HG02943 (cell line): ENCODE measurements around the gene DCUN1D1.
A peak's percentile ranks its signal among the peaks of the same experiment; 100 is the strongest.

Experiments used
- ATAC-seq: cut with Tn5 transposase; IDR thresholded peaks from one replicate; pipeline ENCODE4 v1.9.1; 2021; ENCODE audit warnings: mild to moderate bottlenecking, low read depth, moderate library complexity; ENCODE audit not compliant: unreplicated experiment

The DCUN1D1 gene

GRCh38 chr3:182973047-182973446 is 7.3 kb downstream of the DCUN1D1 start:
- ATAC-seq = no peak

DNA sequence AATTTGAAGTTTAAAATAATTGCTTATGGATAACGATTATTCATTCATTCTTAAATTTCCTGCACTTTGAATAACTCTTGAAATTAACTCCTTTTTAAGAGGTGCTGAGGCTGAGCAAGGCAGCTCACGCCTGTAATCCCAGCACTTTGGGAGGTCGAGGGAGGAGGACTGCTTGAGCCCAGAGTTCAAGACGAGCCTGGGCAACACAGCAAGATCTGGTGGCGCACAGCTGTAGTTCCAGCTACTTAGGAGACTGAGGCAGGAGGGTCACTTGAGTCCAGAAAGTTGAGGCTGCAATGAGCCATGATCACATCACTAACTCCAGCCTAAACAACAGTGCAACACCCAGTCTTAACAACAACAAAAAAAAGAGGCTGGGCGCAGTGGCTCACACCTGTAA is 8.0 kb downstream of the DCUN1D1 start:
- ATAC-seq = no peak

DNA sequence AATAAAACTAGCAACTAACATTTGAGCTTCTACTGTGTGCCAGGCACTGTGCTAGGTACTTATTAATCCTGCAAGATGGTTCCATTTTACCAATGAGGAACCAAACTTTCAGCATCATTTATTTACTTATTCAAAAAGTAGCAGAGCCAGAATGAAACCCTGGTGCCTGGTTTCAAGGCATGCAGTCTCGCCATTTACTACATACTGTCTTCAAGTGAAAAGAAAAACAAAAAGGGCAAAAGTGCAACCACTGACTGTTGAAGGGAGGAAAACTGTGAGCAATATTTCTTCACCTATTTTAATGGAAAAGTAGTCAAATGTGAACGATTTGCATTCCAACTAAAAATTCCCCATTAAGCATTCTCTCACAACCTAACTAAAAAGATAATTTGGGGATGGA is 8.7 kb downstream of the DCUN1D1 start:
- no peak for ATAC-seq

GRCh38 chr3:182970811-182971418 is 9.4 kb downstream of the DCUN1D1 start:
- no peak for ATAC-seq

DNA sequence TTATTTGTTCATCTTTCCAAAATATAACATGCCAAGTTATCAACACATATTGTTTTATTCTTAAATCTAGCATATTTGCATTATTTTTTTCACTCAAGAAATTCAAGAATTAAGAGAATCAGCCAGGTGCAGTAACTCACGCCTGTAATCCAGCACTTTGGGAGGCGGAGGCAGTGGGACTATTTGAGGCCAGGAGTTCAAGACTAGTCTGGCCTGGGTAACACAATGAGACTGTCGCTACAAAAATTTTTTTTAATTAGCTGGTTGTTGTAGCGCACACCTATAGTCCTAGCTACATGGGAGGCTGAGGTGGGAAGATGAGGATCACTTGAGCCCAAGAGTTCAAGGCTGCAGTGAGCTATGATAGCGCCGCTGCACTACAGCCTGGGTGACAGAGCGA is 10.5 kb downstream of the DCUN1D1 start:
- ATAC-seq = no peak

DNA sequence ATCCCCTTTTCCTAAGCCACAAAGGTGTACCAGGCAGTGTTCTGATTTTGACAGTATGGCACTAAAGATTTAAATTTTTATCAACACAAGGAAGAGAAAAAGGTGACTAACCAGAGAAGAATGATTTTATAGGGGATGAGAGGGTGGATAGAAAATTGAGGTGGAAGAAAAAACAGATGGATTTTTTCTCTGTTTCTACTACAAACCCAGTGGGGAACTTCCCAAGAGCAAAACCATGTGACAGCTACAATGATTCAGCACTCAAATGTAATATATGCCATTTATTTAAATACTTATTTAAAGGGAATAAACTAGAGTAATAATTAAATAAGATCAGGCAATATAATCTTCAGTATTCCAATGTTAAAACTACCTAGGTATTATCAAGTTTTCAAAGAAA is 11.1 kb downstream of the DCUN1D1 start:
- no peak for ATAC-seq

DNA sequence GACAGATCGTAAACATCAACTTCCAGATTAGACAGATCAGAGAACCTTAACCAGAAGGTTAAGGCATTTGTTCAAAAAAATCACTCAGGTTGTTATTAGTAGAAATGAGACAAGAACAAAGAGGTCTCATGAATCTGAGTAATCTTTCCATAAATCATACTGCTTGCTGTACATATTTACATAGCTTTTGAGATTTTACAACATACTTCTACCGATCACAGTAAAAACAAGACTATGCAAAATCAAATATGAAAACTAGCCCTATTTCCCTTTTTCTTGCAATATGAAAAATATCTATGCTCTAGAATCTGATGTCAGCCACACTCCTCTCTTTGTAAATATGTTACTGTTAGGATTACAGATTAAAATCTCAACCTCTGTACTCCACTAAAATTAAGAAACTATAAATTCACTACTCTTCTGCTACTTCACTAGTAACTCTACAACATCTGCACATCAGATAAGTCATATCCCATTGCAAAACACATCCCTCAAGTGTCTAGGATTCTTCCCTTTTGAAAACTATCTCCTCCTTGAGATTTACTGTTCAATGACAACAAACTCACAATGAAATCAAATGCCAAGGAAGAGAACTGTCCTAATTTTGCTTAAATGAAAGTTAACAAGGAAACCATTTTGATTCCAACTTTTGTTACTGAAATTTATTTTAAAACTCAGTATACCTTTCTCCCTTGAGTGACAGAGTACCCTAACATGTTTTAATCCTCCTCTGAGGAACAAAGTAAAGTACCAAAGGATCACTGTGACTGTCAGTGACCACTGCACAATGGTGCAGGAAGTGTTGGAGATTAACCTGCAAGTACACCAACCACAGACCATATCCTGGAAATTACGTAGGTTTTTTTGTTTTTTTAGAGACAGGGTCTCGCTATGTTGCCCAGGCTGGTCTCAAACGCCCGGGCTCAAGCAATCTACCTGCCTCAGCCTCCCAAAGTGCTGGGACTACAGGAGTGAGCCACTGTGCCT is 12.8 kb downstream of the DCUN1D1 start:
- no peak for ATAC-seq

- ATAC-seq = no peak
Observed at GRCh38 chr3:182965861-182966366, 14.4 kb downstream of the DCUN1D1 start.

DNA sequence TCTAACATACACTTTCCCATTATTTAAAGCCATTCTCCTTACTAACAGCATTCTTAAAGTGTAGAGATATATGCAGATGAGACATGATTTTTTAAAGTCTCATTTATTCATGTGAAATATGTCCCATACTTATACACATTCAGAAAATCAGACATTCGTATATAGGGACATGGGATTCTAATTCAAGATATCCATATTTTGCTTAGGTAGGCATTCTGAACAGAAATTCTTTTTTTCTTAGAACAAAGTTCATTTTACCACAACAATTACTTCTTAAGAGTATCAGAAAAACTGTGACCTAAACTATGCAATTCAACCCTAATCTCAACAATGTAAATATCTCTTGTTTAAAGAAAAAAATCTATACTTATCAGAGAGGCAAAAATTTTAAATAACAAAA is 16.2 kb downstream of the DCUN1D1 start:
- no peak for ATAC-seq

GRCh38 chr3:182962166-182962565 is 18.2 kb downstream of the DCUN1D1 start:
- ATAC-seq = no peak

- no peak for ATAC-seq
Observed at GRCh38 chr3:182959474-182960350, 20.6 kb downstream of the DCUN1D1 start.

- ATAC-seq = no peak
Observed at GRCh38 chr3:182957676-182958266, 22.6 kb downstream of the DCUN1D1 start.

GRCh38 chr3:182957226-182957625 is 23.1 kb downstream of the DCUN1D1 start:
- ATAC-seq = no peak

GRCh38 chr3:182954553-182955235 is 25.6 kb downstream of the DCUN1D1 start:
- ATAC-seq = peak; percentile 90

DNA sequence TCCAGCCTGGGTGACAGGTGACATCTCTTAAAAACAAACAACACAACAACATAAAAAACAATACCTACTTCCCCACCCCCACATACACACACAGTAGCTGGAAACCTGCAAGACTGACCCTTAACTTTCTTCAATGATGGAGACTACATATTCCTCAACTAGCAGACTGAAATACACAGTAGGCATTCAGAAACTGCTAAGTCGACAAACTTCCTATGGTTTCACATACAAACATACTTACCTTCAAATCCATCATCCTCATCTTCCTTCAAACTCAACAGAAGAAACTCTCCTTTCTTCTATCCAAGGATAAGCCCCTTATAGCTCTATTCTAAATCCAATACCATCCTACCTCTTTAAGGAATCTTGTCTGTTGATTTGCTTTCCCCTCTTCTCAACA is 30.6 kb downstream of the DCUN1D1 start:
- ATAC-seq = no peak

GRCh38 chr3:182948305-182948704 is 32.0 kb downstream of the DCUN1D1 start:
- no peak for ATAC-seq

DNA sequence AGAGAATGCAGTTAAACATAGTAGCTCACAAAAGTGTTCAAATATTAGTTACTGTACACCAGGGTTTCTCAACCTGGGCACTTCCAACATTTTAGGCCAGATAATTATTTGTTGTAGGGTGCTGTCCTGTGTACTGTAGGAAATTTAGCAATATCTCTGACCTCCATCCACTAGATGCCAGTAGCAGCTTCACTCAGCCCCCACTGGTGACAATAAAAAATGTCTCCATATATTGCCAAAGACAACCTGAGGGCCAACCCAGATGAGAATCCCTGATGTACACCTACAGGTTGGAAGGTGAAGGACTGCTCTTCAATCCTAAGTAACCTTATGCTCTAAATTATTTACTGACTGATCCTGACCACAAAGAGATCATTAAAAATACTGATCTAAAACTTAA is 32.5 kb downstream of the DCUN1D1 start:
- ATAC-seq = no peak

- no peak for ATAC-seq
Observed at GRCh38 chr3:182941719-182942118, 38.6 kb downstream of the DCUN1D1 start.

- no peak for ATAC-seq
Observed at GRCh38 chr3:182940266-182940808, 40.0 kb downstream of the DCUN1D1 start.
